GM23338 (cell line): Measurements from ENCODE around the gene CNTNAP2. TPM values are rescaled to one million over a fixed set of nuclear protein-coding genes. Genes with fewer than 3 reads are reported as not detected.

Source experiments
- ATAC-seq: fragments of 200-7000 bp; cut with Tn5 transposase; 3 replicates; pipeline ENCODE4 v1.9.1; 2020
- DNase-seq: peaks from one replicate; pipeline ENCODE4 v3.0.0-alpha.2; 2015; ENCODE audit warnings: low spot score
- H2AFZ ChIP-seq: fragments of 200-600 bp; sonication (generic); 2 replicates; pipeline ENCODE4 v1.8.0; 2016; ENCODE audit warnings: antibody characterized with exemption, mild to moderate bottlenecking, moderate library complexity
- H3F3A ChIP-seq: fragments of 200-600 bp; sonication (generic); replicated peaks from 2 replicates; pipeline ENCODE4 v1.8.0; 2017; ENCODE audit warnings: antibody characterized with exemption, mixed run types, low read depth
- H3K27ac ChIP-seq: fragments of 200-600 bp; sonication (generic); 2 replicates; pipeline ENCODE4 v1.6.1; 2016; ENCODE audit warnings: low read depth
- H3K27me3 ChIP-seq: fragments of 200-600 bp; sonication (generic); 2 replicates; pipeline ENCODE4 v1.8.0; 2016; ENCODE audit warnings: mild to moderate bottlenecking, mixed run types, moderate library complexity; ENCODE audit not compliant: insufficient read depth
- H3K36me3 ChIP-seq: fragments of 200-600 bp; sonication (generic); 2 replicates; pipeline ENCODE4 v1.8.0; 2016; ENCODE audit warnings: mild to moderate bottlenecking; ENCODE audit not compliant: insufficient read depth
- H3K4me1 ChIP-seq: fragments of 200-600 bp; sonication (generic); 2 replicates; pipeline ENCODE4 v1.8.0; 2016; ENCODE audit warnings: mild to moderate bottlenecking, moderate library complexity; ENCODE audit not compliant: insufficient read depth
- H3K4me2 ChIP-seq: fragments of 200-600 bp; sonication (generic); 2 replicates; pipeline ENCODE4 v1.7.1; 2017; ENCODE audit warnings: mixed run types
- H3K4me3 ChIP-seq: fragments of 200-600 bp; sonication (generic); 2 replicates; pipeline ENCODE4 v1.6.1; 2016; ENCODE audit warnings: mixed run types
- H3K79me2 ChIP-seq: fragments of 200-600 bp; sonication (generic); replicated peaks from 2 replicates; pipeline ENCODE4 v1.8.0; 2017; ENCODE audit warnings: mild to moderate bottlenecking; ENCODE audit not compliant: insufficient read depth
- H3K9me2 ChIP-seq: fragments of 200-600 bp; sonication (generic); 2 replicates; pipeline ENCODE4 v1.8.0; 2017; ENCODE audit not compliant: insufficient read depth
- H4K20me1 ChIP-seq: fragments of 200-600 bp; sonication (generic); replicated peaks from 2 replicates; pipeline ENCODE4 v1.8.0; 2017; ENCODE audit warnings: mild to moderate bottlenecking; ENCODE audit not compliant: insufficient read depth
- H3K27ac Mint-ChIP-seq: 2 replicates; pipeline ENCODE4 v1.8.0; 2020; ENCODE audit warnings: inconsistent platforms, mild to moderate bottlenecking, moderate library complexity, mixed read lengths
- H3K27me3 Mint-ChIP-seq: 3 replicates; pipeline ENCODE4 v1.8.0; 2022; ENCODE audit warnings: low read depth, mild to moderate bottlenecking, moderate library complexity, mixed read lengths, inconsistent platforms; ENCODE audit not compliant: insufficient read depth, poor library complexity
- H3K36me3 Mint-ChIP-seq: 3 replicates; pipeline ENCODE4 v1.8.0; 2021; ENCODE audit warnings: low read depth, mild to moderate bottlenecking, inconsistent platforms, moderate library complexity, mixed read lengths
- H3K4me1 Mint-ChIP-seq: 3 replicates; pipeline ENCODE4 v1.8.0; 2020; ENCODE audit warnings: mild to moderate bottlenecking, inconsistent platforms, mixed read lengths
- H3K4me3 Mint-ChIP-seq: 3 replicates; pipeline ENCODE4 v1.8.0; 2021; ENCODE audit warnings: moderate library complexity, mild to moderate bottlenecking, inconsistent platforms, mixed read lengths
- H3K9me3 Mint-ChIP-seq: 3 replicates; pipeline ENCODE4 v1.8.0; 2020; ENCODE audit warnings: moderate library complexity, mild to moderate bottlenecking, inconsistent platforms, mixed read lengths
- CREB1 ChIP-seq: fragments of 250-450 bp; sonication (Bioruptor Pico); IDR thresholded peaks from 2 replicates; pipeline ENCODE4 v1.5.0; 2020; ENCODE audit warnings: low read depth, mild to moderate bottlenecking, moderate library complexity
- EZH2phosphoT487 ChIP-seq: fragments of 200-600 bp; sonication (generic); IDR thresholded peaks from one replicate; pipeline ENCODE4 v1.8.1; 2018; ENCODE audit warnings: antibody characterized with exemption; ENCODE audit not compliant: unreplicated experiment
- JUNB ChIP-seq: IDR thresholded peaks from one replicate; pipeline ENCODE4 v1.6.1; 2016; ENCODE audit warnings: antibody characterized with exemption; ENCODE audit not compliant: unreplicated experiment
- NANOG ChIP-seq: IDR thresholded peaks from 2 replicates; pipeline ENCODE4 v1.6.1; 2016; ENCODE audit warnings: antibody characterized with exemption, borderline replicate concordance
- POLR2AphosphoS5 ChIP-seq: IDR thresholded peaks from 2 replicates; pipeline ENCODE4 v1.6.1; 2016; ENCODE audit warnings: antibody characterized with exemption, low read depth
- STAT1 ChIP-seq: IDR thresholded peaks from one replicate; pipeline ENCODE4 v1.6.1; 2016; ENCODE audit warnings: antibody characterized with exemption; ENCODE audit not compliant: unreplicated experiment
- polyA plus RNA-seq: library from polyadenylated mRNA; unstranded; fragments of >200 nt; fragmentation: Nextera tagmentation; extraction: Ambion mirVana; gene quantifications from 2 replicates; pipeline ENCODE4 v1.2.1, GENCODE V29; 2016
- total RNA-seq: library from RNA; depleted of rRNA; stranded (reverse); fragments of >200 nt; shearing (Covaris generic); gene quantifications from 2 replicates; pipeline ENCODE4 v1.2.3, GENCODE V29; 2014
- TF ChIP-seq, protein P1 (sequence below), 2 experiments: fragments of 200-600 bp in 1 of 2; sonication (generic) in 1 of 2; conservative IDR thresholded peaks; 2 replicates each; pipeline versions ENCODE4 v1.5.1 to v1.6.1; 2016 to 2017; ENCODE audit warnings: antibody characterized with exemption in 2 of 2, low read depth in 2 of 2, mild to moderate bottlenecking in 2 of 2, moderate library complexity in 1 of 2
- TF ChIP-seq, protein P2 (sequence below): IDR thresholded peaks from 2 replicates; pipeline ENCODE4 v1.6.1; 2016; ENCODE audit warnings: antibody characterized with exemption
- TF ChIP-seq, protein P3 (sequence below): fragments of 250-450 bp; sonication (Bioruptor Pico); IDR thresholded peaks from 2 replicates; pipeline ENCODE4 v1.5.0; 2020; ENCODE audit warnings: mild to moderate bottlenecking, moderate library complexity

CNTNAP2 gene
- total and polyA plus RNA-seq, 2 experiments from 2014 or later, result 38.2 to 61.3 TPM

DNA sequence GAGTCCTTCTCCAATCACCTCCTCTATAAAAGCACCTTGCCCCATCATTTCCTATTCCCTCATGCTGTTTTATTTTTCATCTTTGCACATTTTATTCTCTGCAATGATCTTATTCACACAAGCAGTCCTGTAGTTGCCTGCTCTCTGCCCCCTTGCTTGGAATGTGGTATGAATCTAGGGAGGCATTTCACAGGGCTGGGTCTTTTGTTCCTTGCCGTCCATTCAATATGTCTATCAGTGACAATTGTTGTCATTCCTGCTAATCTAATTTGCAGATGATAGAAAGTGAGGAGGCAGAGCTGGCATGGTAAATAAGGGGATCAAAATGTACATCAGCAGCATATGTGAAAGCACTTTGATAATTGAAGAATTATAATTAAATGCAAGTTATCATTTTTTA, 2227.8 kb downstream of the CNTNAP2 start (continued):
- TF ChIP-seq, protein P1, sequence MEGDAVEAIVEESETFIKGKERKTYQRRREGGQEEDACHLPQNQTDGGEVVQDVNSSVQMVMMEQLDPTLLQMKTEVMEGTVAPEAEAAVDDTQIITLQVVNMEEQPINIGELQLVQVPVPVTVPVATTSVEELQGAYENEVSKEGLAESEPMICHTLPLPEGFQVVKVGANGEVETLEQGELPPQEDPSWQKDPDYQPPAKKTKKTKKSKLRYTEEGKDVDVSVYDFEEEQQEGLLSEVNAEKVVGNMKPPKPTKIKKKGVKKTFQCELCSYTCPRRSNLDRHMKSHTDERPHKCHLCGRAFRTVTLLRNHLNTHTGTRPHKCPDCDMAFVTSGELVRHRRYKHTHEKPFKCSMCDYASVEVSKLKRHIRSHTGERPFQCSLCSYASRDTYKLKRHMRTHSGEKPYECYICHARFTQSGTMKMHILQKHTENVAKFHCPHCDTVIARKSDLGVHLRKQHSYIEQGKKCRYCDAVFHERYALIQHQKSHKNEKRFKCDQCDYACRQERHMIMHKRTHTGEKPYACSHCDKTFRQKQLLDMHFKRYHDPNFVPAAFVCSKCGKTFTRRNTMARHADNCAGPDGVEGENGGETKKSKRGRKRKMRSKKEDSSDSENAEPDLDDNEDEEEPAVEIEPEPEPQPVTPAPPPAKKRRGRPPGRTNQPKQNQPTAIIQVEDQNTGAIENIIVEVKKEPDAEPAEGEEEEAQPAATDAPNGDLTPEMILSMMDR (conservative IDR thresholded peaks at IDR 0.05; ENCODE audit: low read depth in 2 of 2), result no peak
- no peak for TF ChIP-seq POLR2AphosphoS5
- TF ChIP-seq NANOG, result no peak
- TF ChIP-seq STAT1, result no peak
- TF ChIP-seq EZH2phosphoT487, result no peak

DNA sequence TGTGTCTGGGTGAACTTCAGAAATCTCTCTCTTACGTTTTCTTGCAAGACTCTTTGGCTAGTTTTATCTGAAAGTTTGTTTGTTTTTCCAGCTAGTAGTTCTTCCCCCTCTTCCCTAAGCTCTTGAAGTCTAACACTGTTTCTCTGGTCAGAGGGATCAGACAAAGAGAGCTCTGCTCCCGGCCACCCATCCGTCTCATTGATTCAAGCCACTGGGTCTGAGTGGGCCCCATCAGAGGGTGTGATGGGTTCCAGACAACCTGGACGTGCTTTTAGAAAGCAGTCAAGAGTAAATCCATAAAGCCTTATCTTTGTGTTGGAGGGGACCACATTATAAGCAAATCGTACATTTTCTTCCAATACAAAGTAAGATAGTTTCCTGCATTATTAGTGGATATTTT, 2231.4 kb downstream of the CNTNAP2 start:
- Histone ChIP-seq H3K79me2 (peaks cover 84% of the 10 kb centered on the region), H3K27ac (no peak overlapping the region), H3K4me3 (no peak overlapping the region), H4K20me1 (peaks cover 9% of the 10 kb centered on the region), H3K4me2 (no peak overlapping the region), H3K36me3 (no peaks in the 10 kb centered on the region), H3K4me1 (peaks cover 7% of the 10 kb centered on the region), H2AFZ (no peak overlapping the region), H3K27me3 (no peaks in the 10 kb centered on the region), H3K9me2 (no peaks in the 10 kb centered on the region), H3F3A (no peaks in the 10 kb centered on the region)
- peaks cover 23% of the 10 kb centered on the region for H3K36me3 Mint-ChIP-seq
- H3K27ac Mint-ChIP-seq, result no peak overlapping the region
- H3K4me3 Mint-ChIP-seq, result no peak overlapping the region
- TF ChIP-seq JUNB (no peak), POLR2AphosphoS5 (no peak), NANOG (no peak), CREB1 (CRISPR knock-in tag) (no peak)
- TF ChIP-seq, protein P2, sequence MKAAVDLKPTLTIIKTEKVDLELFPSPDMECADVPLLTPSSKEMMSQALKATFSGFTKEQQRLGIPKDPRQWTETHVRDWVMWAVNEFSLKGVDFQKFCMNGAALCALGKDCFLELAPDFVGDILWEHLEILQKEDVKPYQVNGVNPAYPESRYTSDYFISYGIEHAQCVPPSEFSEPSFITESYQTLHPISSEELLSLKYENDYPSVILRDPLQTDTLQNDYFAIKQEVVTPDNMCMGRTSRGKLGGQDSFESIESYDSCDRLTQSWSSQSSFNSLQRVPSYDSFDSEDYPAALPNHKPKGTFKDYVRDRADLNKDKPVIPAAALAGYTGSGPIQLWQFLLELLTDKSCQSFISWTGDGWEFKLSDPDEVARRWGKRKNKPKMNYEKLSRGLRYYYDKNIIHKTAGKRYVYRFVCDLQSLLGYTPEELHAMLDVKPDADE, result no peak
- TF ChIP-seq, protein P3, sequence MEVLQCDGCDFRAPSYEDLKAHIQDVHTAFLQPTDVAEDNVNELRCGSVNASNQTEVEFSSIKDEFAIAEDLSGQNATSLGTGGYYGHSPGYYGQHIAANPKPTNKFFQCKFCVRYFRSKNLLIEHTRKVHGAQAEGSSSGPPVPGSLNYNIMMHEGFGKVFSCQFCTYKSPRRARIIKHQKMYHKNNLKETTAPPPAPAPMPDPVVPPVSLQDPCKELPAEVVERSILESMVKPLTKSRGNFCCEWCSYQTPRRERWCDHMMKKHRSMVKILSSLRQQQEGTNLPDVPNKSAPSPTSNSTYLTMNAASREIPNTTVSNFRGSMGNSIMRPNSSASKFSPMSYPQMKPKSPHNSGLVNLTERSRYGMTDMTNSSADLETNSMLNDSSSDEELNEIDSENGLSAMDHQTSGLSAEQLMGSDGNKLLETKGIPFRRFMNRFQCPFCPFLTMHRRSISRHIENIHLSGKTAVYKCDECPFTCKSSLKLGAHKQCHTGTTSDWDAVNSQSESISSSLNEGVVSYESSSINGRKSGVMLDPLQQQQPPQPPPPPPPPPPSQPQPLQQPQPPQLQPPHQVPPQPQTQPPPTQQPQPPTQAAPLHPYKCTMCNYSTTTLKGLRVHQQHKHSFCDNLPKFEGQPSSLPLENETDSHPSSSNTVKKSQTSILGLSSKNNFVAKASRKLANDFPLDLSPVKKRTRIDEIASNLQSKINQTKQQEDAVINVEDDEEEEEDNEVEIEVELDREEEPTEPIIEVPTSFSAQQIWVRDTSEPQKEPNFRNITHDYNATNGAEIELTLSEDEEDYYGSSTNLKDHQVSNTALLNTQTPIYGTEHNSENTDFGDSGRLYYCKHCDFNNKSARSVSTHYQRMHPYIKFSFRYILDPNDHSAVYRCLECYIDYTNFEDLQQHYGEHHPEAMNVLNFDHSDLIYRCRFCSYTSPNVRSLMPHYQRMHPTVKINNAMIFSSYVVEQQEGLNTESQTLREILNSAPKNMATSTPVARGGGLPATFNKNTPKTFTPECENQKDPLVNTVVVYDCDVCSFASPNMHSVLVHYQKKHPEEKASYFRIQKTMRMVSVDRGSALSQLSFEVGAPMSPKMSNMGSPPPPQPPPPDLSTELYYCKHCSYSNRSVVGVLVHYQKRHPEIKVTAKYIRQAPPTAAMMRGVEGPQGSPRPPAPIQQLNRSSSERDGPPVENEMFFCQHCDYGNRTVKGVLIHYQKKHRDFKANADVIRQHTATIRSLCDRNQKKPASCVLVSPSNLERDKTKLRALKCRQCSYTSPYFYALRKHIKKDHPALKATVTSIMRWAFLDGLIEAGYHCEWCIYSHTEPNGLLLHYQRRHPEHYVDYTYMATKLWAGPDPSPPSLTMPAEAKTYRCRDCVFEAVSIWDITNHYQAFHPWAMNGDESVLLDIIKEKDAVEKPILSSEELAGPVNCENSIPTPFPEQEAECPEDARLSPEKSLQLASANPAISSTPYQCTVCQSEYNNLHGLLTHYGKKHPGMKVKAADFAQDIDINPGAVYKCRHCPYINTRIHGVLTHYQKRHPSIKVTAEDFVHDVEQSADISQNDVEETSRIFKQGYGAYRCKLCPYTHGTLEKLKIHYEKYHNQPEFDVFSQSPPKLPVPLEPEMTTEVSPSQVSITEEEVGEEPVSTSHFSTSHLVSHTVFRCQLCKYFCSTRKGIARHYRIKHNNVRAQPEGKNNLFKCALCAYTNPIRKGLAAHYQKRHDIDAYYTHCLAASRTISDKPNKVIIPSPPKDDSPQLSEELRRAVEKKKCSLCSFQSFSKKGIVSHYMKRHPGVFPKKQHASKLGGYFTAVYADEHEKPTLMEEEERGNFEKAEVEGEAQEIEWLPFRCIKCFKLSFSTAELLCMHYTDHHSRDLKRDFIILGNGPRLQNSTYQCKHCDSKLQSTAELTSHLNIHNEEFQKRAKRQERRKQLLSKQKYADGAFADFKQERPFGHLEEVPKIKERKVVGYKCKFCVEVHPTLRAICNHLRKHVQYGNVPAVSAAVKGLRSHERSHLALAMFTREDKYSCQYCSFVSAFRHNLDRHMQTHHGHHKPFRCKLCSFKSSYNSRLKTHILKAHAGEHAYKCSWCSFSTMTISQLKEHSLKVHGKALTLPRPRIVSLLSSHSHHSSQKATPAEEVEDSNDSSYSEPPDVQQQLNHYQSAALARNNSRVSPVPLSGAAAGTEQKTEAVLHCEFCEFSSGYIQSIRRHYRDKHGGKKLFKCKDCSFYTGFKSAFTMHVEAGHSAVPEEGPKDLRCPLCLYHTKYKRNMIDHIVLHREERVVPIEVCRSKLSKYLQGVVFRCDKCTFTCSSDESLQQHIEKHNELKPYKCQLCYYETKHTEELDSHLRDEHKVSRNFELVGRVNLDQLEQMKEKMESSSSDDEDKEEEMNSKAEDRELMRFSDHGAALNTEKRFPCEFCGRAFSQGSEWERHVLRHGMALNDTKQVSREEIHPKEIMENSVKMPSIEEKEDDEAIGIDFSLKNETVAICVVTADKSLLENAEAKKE (CRISPR knock-in tag), result no peak
- TF ChIP-seq, protein P1 (conservative IDR thresholded peaks at IDR 0.05; ENCODE audit: low read depth in 2 of 2), result no peak
- ATAC-seq (no peak), DNase-seq (no peak)
- H3K4me1 Mint-ChIP-seq, result peaks cover 17% of the 10 kb centered on the region
- H3K9me3 Mint-ChIP-seq, result no peaks in the 10 kb centered on the region
- H3K27me3 Mint-ChIP-seq, result peaks cover 1% of the 10 kb centered on the region
